ENCODE data around the gene RUNX1. TPM values are rescaled to one million over a fixed set of nuclear protein-coding genes. Genes with fewer than 3 reads are reported as not detected.

RUNX1 gene
- total RNA-seq, 1 donor from 2014 or later: 92.1 TPM

- H3K27ac Mint-ChIP-seq: no peak overlapping the region
- DNase-seq: no peak
- CTCF ChIA-PET: no interaction called here
- no peaks in the 10 kb centered on the region for H3K4me1 Mint-ChIP-seq
- H3K36me3 Mint-ChIP-seq (ENCODE audit: low read depth): no peaks in the 10 kb centered on the region
- POLR2A ChIA-PET: no interaction called here
- H3K9me3 Mint-ChIP-seq: no peaks in the 10 kb centered on the region
- H3K27me3 Mint-ChIP-seq: peaks cover 10% of the 10 kb centered on the region
- no peak overlapping the region for H3K4me3 Mint-ChIP-seq
- no peak for TF ChIP-seq CTCF (IDR thresholded peaks at IDR 0.05)
- ATAC-seq (ENCODE audit: low read depth): no peak
- intact Hi-C loops (cut with micrococcal nuclease): no loop called here
These were observed 42.4 kb upstream of the RUNX1 start for GRCh38 chr21:35091496-35091895.

- Mint-ChIP-seq H3K27me3 (peaks cover 7% of the 10 kb centered on the region), H3K27ac (no peak overlapping the region), H3K9me3 (peaks cover 3% of the 10 kb centered on the region), H3K4me3 (no peak overlapping the region), H3K36me3 (ENCODE audit: low read depth) (no peaks in the 10 kb centered on the region), H3K4me1 (no peaks in the 10 kb centered on the region)
- no peak for TF ChIP-seq CTCF (IDR thresholded peaks at IDR 0.05)
- ATAC-seq (ENCODE audit: low read depth) (no peak), DNase-seq (no peak)
- ChIA-PET POLR2A (no interaction called here), CTCF (no interaction called here)
- intact Hi-C loops (cut with micrococcal nuclease): no loop called here
These were observed 41.3 kb upstream of the RUNX1 start for GRCh38 chr21:35090403-35090802.

- Mint-ChIP-seq H3K27ac (no peak overlapping the region), H3K9me3 (peaks cover 3% of the 10 kb centered on the region), H3K4me1 (no peaks in the 10 kb centered on the region), H3K4me3 (no peak overlapping the region), H3K36me3 (ENCODE audit: low read depth) (no peaks in the 10 kb centered on the region), H3K27me3 (peaks cover 7% of the 10 kb centered on the region)
- ATAC-seq (ENCODE audit: low read depth) (no peak), DNase-seq (no peak)
- intact Hi-C loops (cut with micrococcal nuclease): no loop called here
- ChIA-PET POLR2A (no interaction called here), CTCF (interaction anchor here (0.9 kb wide), 1 partner anchor 312 kb away, joined by 3 read pairs; no protein-coding TSS in a partner anchor)
- no peak for TF ChIP-seq CTCF (IDR thresholded peaks at IDR 0.05)
These were observed 39.2 kb upstream of the RUNX1 start for GRCh38 chr21:35088319-35088771.

GRCh38 chr21:35086357-35086756 lies 37.3 kb upstream of the RUNX1 start:
- peaks cover 3% of the 10 kb centered on the region for H3K9me3 Mint-ChIP-seq
- intact Hi-C loops (cut with micrococcal nuclease): no loop called here
- no peak overlapping the region for H3K4me3 Mint-ChIP-seq
- ChIA-PET POLR2A (no interaction called here), CTCF (no interaction called here)
- H3K27me3 Mint-ChIP-seq: peaks cover 3% of the 10 kb centered on the region
- no peak overlapping the region for H3K27ac Mint-ChIP-seq
- ATAC-seq (ENCODE audit: low read depth): no peak
- H3K36me3 Mint-ChIP-seq (ENCODE audit: low read depth): no peaks in the 10 kb centered on the region
- DNase-seq: no peak
- no peaks in the 10 kb centered on the region for H3K4me1 Mint-ChIP-seq
- no peak for TF ChIP-seq CTCF (IDR thresholded peaks at IDR 0.05)

- CTCF ChIA-PET: no interaction called here
These were observed 35.8 kb upstream of the RUNX1 start for GRCh38 chr21:35084869-35085268.

More at GRCh38 chr21:35084869-35085268, 35.8 kb upstream of the RUNX1 start:
- intact Hi-C loops (cut with micrococcal nuclease): no loop called here
- no peak overlapping the region for H3K4me3 Mint-ChIP-seq
- H3K27me3 Mint-ChIP-seq: peaks cover 3% of the 10 kb centered on the region
- no peak overlapping the region for H3K27ac Mint-ChIP-seq
- POLR2A ChIA-PET: interaction anchor here (0.6 kb wide), 1 partner anchor 27 kb away, joined by 3 read pairs; no protein-coding TSS in a partner anchor
- H3K36me3 Mint-ChIP-seq (ENCODE audit: low read depth): no peaks in the 10 kb centered on the region
- TF ChIP-seq CTCF (IDR thresholded peaks at IDR 0.05): no peak
- H3K9me3 Mint-ChIP-seq: peaks cover 3% of the 10 kb centered on the region
- H3K4me1 Mint-ChIP-seq: no peaks in the 10 kb centered on the region
- DNase-seq: no peak
- no peak for ATAC-seq (ENCODE audit: low read depth)

All from activated B cell treated with CpG ODN at 0.5 μM for 24 hours (primary cell).